Stomach (tissue), 9 donors: ENCODE results near the gene VAPB. TPM values are rescaled to one million over a fixed set of nuclear protein-coding genes. Genes with fewer than 3 reads are reported as not detected.
A peak's percentile ranks its signal among the peaks of the same experiment; 100 is the strongest.

ENCODE experiments used
- DNase-seq, 2 donors: peaks; one replicate each; pipeline versions ENCODE4 v3.0.0 to v3.0.0-alpha.2; 2013 to 2019
- H3K27ac ChIP-seq, 5 donors: fragments of 200-600 bp in 4 of 5; sonication (generic) in 4 of 5; one replicate each; pipeline ENCODE4 v1.5.1; 2013 to 2019; ENCODE audit warnings: mild to moderate bottlenecking in 1 of 5, moderate library complexity in 1 of 5
- H3K27me3 ChIP-seq, 3 donors: fragments of 200-600 bp; sonication (generic); one replicate each; pipeline ENCODE4 v1.5.1; 2017 to 2019; ENCODE audit warnings: mixed run types in 1 of 3
- H3K36me3 ChIP-seq, 4 donors: fragments of 200-600 bp; sonication (generic); 1 replicate in 3 of 4; 2 replicates in 1 of 4; pipeline ENCODE4 v1.5.1; 2016 to 2019
- H3K4me1 ChIP-seq, 4 donors: fragments of 200-600 bp; sonication (generic); one replicate each; pipeline ENCODE4 v1.5.1; 2016 to 2019
- H3K4me3 ChIP-seq, 4 donors: fragments of 200-600 bp; sonication (generic) in 3 of 4; one replicate each; pipeline ENCODE4 v1.5.1; 2016 to 2019; ENCODE audit warnings: mild to moderate bottlenecking in 1 of 4
- H3K9me3 ChIP-seq, 4 donors: fragments of 200-600 bp; sonication (generic); one replicate each; pipeline ENCODE4 v1.5.1; 2016 to 2019
- CTCF ChIP-seq, 7 experiments: fragments of 450-650 bp in 4 of 7; fragments of 200-600 bp in 3 of 7; sonication (generic) in 3 of 7; IDR thresholded peaks; one replicate each; pipeline ENCODE4 v1.5.1; 2016 to 2019; ENCODE audit warnings: antibody characterized with exemption in 7 of 7, control low read depth in 2 of 7, mild to moderate bottlenecking in 1 of 7
- EP300 ChIP-seq: sonication (generic); formaldehyde crosslinking; IDR thresholded peaks from one replicate; pipeline ENCODE4 v1.6.1; 2017; ENCODE audit warnings: antibody characterized with exemption
- POLR2A ChIP-seq, 4 donors: fragments of 450-650 bp; IDR thresholded peaks; one replicate each; pipeline ENCODE4 v1.6.1; 2016; ENCODE audit warnings: antibody characterized with exemption in 4 of 4, control low read depth in 2 of 4, mild to moderate bottlenecking in 1 of 4, moderate library complexity in 1 of 4
- POLR2AphosphoS5 ChIP-seq, 3 donors: sonication (generic); formaldehyde crosslinking; IDR thresholded peaks; one replicate each; pipeline ENCODE4 v1.6.1; 2016; ENCODE audit warnings: antibody characterized with exemption in 3 of 3
- WGBS, 5 donors: extraction: QIAGEN DNeasy Blood & Tissue Kit in 3 of 5; methylation state at CpG; one replicate each; pipeline versions ENCODE4 v1.1.5 to v1.1.7; 2013 to 2018; 5-methylcytosine and 5-hydroxymethylcytosine counted together
- intact Hi-C: fragments of 100-400 bp; cut with DNase I; formaldehyde crosslinking; loops from one replicate; pipeline ENCODE4 v1.15.1; 2023; ENCODE audit warnings: low total_unique reads
- polyA plus RNA-seq, 3 donors: library from polyadenylated mRNA; stranded (reverse); fragments of 200-250 nt; gene quantifications; one replicate each; pipeline ENCODE4 v1.2.3, GENCODE V29; 2013
- total RNA-seq, 5 donors: library from RNA; depleted of rRNA; stranded (reverse); fragments of >200 nt; gene quantifications; one replicate each; pipeline versions ENCODE4 v1.1.0 to v1.2.3, GENCODE V29; 2014 to 2016
- donor health status: healthy with polysubstance abuse.
- donor health status: Bipolar disorder and iron deficiency.
- donor health status: healthy.

Gene VAPB
- total and polyA plus RNA-seq, 8 donors, result 7.6 to 40.6 (median 18.2) TPM

DNA sequence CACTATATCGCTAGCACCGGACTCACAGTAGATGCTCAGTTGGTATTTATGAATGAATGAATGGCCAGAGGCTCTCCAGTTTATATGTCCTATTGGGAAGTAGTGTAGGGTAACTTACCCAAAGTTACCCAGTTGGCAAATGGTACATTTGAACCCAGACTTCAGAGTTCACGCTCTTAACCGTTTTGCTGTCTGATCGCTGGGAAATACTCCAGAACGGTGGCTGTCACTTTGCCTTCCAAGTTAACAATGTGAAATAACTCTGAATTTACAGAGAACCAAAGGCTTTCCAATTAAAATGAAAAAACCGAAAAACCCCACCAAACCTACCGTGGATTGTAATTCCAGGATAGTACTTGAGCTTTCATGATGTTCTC lies 1.6 kb downstream of the VAPB start:
- Histone ChIP-seq H3K4me1 (peaks cover 25 to 64% (median 43%) of the 10 kb centered on the region in 4 donors), H3K27ac (peak overlapping the region in 1 of 5 donors; percentile 94), H3K9me3 (no peaks in the 10 kb centered on the region), H3K27me3 (no peaks in the 10 kb centered on the region), H3K36me3 (peaks cover 0 to 11% (median 0%) of the 10 kb centered on the region in 4 donors), H3K4me3 (peak overlapping the region in 2 of 4 donors; percentile 61 to 69)
- TF ChIP-seq POLR2AphosphoS5 (IDR thresholded peaks at IDR 0.05), result no peak
- TF ChIP-seq CTCF (IDR thresholded peaks at IDR 0.05), result no peak
- TF ChIP-seq POLR2A (IDR thresholded peaks at IDR 0.05), result no peak
- no peak for TF ChIP-seq EP300
- DNase-seq, result no peak
- WGBS, 5 donors, result 92 to 98% (median 96%) methylated on average over 8 of the region's 8 CpGs
- intact Hi-C loops, result no loop called here

GRCh38 chr20:58392286-58392685 lies 3.3 kb downstream of the VAPB start:
- H3K36me3 ChIP-seq, result peaks cover 0 to 11% (median 0%) of the 10 kb centered on the region in 4 donors
- DNase-seq, result no peak
- H3K4me1 ChIP-seq, result peaks cover 25 to 69% (median 45%) of the 10 kb centered on the region in 4 donors
- intact Hi-C loops, result no loop called here
- H3K27me3 ChIP-seq, result no peaks in the 10 kb centered on the region
- H3K27ac ChIP-seq, result no peak overlapping the region
- no peaks in the 10 kb centered on the region for H3K9me3 ChIP-seq
- H3K4me3 ChIP-seq, result no peak overlapping the region
- WGBS, 5 donors, result 76 to 83% (median 80%) methylated on average over 4 of the region's 4 CpGs
- TF ChIP-seq POLR2AphosphoS5 (IDR thresholded peaks at IDR 0.05) (no peak), CTCF (IDR thresholded peaks at IDR 0.05) (no peak), EP300 (no peak), POLR2A (IDR thresholded peaks at IDR 0.05) (no peak)

DNA sequence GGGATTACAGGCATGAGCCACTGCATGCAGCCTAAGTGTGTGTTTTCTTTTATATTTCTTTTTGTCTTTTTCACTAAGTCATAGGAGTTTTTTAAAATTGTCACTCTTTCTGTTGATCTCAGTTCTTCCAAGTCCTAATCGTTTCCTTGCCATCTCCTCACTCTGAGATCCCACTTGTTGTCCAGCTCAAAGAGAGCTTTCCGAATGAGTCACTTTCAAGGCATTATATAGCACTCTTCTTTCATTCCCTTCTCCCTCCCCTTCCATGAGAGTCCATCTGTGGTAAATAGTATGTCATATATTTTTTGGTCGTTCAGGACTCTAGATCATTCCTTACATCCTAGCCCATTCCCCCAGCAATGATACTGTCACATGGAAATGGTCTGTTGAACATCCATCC lies 4.3 kb downstream of the VAPB start:
- Histone ChIP-seq H3K27ac (no peak overlapping the region), H3K27me3 (no peaks in the 10 kb centered on the region), H3K36me3 (peaks cover 0 to 11% (median 0%) of the 10 kb centered on the region in 4 donors), H3K4me1 (peaks cover 25 to 74% (median 44%) of the 10 kb centered on the region in 4 donors), H3K9me3 (no peaks in the 10 kb centered on the region), H3K4me3 (no peak overlapping the region)
- intact Hi-C loops, result no loop called here
- TF ChIP-seq POLR2A (IDR thresholded peaks at IDR 0.05), result no peak
- no peak for TF ChIP-seq EP300
- TF ChIP-seq POLR2AphosphoS5 (IDR thresholded peaks at IDR 0.05), result no peak
- TF ChIP-seq CTCF (IDR thresholded peaks at IDR 0.05), result no peak
- no peak for DNase-seq
- 69 to 85% (median 76%) methylated on average over 3 of the region's 3 CpGs for WGBS, 5 donors

- intact Hi-C loops, result no loop called here
- H3K4me1 ChIP-seq, result peaks cover 23 to 75% (median 41%) of the 10 kb centered on the region in 4 donors
- TF ChIP-seq EP300 (no peak), POLR2A (IDR thresholded peaks at IDR 0.05) (no peak), CTCF (IDR thresholded peaks at IDR 0.05) (no peak), POLR2AphosphoS5 (IDR thresholded peaks at IDR 0.05) (no peak)
- no peaks in the 10 kb centered on the region for H3K9me3 ChIP-seq
- WGBS, 5 donors, result 60 to 68% (median 65%) methylated on average over 4 of the region's 4 CpGs
- no peak for DNase-seq
- H3K4me3 ChIP-seq, result no peak overlapping the region
- H3K36me3 ChIP-seq, result peaks cover 0 to 11% (median 0%) of the 10 kb centered on the region in 4 donors
- no peaks in the 10 kb centered on the region for H3K27me3 ChIP-seq
- H3K27ac ChIP-seq, result no peak overlapping the region
Observed at GRCh38 chr20:58394801-58395200, 5.8 kb downstream of the VAPB start.
